ENCODE data around the gene RHOA.

RHOA gene

DNA sequence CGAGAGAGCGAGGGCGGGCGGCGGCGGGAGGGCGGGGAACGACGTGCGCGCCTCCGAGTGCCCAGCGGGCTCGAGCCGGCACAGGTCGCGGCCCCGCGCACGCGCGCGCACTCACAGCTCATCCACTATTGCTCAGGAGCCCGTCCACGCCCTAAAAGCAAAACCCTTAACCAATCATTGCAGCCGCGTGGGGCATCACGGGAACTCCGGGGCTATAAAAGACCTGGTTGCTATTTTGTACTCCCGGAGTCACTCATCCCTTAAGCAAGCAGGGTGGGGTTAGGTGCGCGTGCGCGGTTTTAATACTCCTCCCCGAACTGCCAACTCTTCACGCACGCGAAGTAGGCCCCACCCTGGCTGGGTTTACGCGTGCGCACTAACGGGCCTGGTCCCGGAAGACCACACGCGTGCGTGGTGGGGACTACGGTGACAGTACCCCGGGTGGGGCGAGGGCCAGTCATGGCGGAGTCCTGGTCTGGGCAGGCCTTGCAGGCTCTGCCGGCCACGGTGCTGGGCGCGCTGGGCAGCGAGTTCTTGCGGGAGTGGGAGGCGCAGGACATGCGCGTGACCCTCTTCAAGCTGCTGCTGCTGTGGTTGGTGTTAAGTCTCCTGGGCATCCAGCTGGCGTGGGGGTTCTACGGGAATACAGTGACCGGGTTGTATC, at the start of gene RHOA, which contains the start of gene TCTA:
Gene RHOA (minus strand): TSS at position 9 of the 664 bp plus-strand sequence. CDS start 36,387 bp downstream, outside the sequence.
Gene TCTA (plus strand): TSS at position 456 of the 664 bp plus-strand sequence. CDS start 4 bp downstream, at position 460.
- peak; percentile 99 for DNase-seq (ENCODE audit: low read depth)
- peak within 1 kb of the TSS; percentile 87 for H3K4me3 ChIP-seq (ENCODE audit: low read depth, low read length)

DNA sequence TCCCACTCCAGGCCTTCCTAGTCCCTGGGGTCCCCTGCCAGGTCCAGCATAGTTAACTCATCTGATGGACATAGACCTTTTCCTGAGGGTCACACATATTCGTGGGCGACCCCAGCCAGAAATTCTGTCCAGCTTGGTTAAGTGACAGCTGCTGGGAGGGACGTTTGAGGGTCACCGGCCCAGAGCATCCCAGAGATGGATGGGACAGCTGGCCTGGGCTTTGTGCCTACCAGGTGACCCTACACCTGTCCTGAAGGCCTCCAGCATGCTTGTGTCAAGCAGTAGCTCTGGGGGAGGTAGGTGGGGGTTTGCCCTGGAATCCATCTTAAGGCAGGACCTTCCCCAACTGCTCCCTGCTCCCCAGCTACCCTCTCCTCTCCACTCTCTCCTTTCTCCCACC, 49.2 kb upstream of the RHOA start:
- H3K4me3 ChIP-seq (ENCODE audit: low read depth, low read length): no peak overlapping the region

DNA sequence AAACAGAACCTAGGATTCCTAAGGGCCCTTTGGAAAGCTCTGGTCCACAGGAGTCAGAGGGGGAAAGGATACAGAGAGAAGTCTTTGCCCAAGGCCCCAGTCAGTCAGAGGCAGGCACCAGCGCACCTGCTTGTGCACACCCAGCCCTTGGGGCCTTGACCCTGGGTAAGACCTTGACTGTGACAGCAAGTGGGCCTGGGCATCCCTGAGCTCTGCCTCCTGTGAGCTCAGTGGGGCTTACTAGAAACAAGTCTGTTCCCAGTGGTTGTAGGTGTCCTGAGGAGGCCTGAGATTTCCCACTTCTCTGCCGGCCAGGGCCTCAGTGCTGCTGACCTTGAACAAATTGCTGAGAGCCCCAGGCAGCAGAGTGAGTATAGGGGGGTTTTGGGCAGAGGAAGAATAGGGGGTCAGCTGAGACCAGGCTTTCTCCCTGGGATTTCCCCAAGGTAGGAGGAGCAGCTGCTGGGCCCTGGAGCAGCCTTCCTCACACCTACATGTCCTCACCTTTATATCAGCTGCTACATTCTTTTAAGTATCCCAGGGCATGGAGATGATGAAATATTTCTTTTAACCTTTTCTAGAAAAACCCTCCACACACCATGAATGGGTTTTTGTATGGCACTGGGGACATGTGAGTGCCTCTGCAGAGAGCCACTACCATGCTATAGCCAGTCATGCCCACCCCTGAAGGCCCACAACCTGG, 48.6 kb upstream of the RHOA start:
- DNase-seq (ENCODE audit: low read depth): no peak
- H3K4me3 ChIP-seq (ENCODE audit: low read depth, low read length): no peak overlapping the region

More for the DNA sequence above, 49.2 kb upstream of the RHOA start:
- DNase-seq (ENCODE audit: low read depth): no peak

DNA sequence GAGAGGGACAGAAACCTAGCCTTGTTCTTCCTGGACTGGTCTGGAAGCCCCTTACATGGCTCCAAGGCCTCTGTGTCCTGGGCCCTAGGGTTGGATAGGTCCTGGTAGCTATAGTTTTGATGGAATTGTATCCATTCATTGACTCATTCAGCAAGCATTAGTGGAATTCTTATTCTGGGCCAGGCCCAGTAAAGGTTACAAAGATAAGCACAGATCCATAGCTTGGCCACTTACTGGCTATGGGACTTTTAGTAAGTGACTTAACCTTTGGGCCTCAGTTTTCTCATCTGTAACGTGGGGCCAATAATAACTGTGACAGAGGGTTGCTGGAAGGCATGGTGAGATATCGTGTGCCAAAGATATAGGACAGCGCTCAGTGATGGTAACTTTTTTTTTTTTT, 44.7 kb upstream of the RHOA start:
- H3K4me3 ChIP-seq (ENCODE audit: low read depth, low read length): no peak overlapping the region
- no peak for DNase-seq (ENCODE audit: low read depth)

DNA sequence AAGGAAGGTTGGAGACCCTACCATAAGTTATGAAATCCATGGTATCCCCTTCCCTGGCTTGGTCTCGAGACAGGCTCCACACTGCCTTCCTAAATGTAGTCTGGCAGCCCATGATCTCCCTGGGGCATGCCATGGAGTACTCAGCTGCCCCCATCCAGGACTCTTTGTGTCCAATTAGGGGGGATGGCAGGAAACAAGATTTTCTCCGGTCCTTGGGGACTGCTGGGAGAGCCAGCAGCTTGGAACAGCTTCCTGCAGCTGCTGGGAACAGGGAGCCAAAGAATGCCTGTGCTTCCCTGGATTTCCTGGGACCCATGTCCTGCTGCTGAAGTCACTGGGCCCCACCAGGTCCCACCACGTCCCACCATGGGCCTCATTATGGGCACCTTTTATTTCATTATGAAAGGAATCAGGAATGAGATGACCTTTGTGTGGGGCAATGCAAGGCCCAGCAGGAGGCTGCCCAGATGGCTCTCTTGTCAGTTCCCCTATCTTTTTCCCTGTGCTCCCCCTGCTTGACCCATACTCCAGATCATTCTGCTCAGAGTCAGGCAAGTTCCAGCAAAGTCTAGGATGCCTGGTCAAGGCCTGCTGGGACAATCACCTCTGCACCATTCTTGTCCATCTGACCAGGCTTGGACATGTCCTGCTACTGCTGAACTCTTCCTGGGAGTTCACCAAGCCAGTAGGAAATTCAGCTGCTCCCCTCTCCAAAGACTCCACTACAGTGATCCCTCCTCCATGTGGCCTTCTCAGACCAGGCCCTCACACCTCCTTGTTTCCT, 43.3 kb upstream of the RHOA start:
- no peak overlapping the region for H3K4me3 ChIP-seq (ENCODE audit: low read depth, low read length)
- DNase-seq (ENCODE audit: low read depth): no peak

DNA sequence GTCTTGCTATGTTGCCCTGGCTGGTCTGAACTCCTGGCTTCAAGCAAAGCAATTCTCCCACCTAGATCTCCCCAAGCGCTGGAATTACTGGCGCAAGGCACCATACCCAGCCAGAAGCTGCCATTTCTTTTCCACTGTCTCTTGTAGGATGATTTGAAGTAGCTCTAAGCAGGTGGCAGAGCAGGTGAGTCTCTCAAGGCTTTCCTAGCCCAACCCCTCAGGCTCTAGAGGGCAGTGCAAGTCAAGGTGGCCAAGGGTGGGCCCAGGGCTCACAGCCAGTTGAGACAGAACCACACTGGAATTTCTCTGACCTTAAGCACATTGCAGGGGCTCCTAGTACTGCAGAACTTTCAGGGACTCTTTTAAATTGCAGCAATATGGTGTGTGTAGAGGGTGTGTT, 42.7 kb upstream of the RHOA start:
- no peak for DNase-seq (ENCODE audit: low read depth)

DNA sequence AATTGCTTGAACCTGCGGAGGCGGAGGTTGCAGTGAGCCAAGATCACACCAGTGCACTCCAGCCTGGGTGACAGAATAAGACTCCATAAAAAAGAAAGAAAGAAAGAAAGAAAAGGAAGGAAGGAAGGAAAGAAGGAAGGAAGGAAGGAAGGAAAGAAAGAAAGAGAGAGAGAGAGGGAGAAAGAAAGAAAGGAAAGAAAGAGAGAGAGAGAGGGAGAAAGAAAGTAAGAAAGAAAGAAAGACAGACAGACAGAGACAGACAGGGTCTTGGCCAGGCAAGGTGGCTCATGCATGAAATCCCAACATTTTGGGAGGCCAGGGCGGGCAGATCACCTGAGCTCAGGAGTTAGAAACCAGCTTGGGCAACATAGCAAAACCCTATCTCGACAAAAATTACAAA, 41.8 kb upstream of the RHOA start:
- DNase-seq (ENCODE audit: low read depth): no peak
- H3K4me3 ChIP-seq (ENCODE audit: low read depth, low read length): no peak overlapping the region

More for the DNA sequence above, 42.7 kb upstream of the RHOA start:
- no peak overlapping the region for H3K4me3 ChIP-seq (ENCODE audit: low read depth, low read length)

DNA sequence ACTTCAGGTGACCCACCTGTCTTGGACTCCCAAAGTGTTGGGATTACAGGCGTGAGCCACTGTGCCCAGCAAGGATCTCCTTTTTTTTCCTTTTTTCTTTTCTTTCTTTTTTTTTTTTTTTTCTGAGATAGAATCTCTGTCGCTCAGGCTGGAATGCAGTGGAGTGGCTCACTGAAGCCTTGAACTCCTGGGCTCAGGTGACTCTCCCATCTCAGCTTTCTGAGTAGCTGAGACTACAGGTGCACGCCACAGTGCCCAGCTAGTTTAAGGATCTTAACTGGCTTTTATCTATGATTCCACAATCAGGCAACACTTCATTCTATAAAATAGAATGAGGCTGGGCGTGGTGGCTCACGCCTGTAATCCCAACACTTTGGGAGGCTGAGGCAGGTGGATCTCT, 33.6 kb upstream of the RHOA start:
- no peak overlapping the region for H3K4me3 ChIP-seq (ENCODE audit: low read depth, low read length)

DNA sequence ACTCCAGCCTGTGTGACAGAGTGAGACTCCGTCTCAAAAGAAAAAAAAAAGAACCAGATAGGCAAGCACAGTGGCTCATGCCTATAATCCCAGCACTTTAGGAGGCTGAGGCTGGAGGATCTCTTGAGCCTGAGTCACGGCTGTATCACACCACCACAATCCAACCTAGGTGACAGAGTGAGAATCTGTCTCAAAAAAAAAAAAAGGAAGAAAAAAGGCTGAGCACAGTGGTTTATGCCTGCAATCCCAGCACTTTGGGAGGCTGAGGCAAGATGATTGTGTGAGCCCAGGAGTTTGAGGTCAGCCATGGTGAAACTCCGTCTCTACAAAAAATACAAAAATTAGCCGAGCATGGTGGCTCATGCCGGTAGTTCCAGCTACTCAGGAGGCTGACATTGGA, 23.0 kb upstream of the RHOA start:
- DNase-seq (ENCODE audit: low read depth): no peak
- no peak overlapping the region for H3K4me3 ChIP-seq (ENCODE audit: low read depth, low read length)

More for the DNA sequence above, 33.6 kb upstream of the RHOA start:
- DNase-seq (ENCODE audit: low read depth): no peak

DNA sequence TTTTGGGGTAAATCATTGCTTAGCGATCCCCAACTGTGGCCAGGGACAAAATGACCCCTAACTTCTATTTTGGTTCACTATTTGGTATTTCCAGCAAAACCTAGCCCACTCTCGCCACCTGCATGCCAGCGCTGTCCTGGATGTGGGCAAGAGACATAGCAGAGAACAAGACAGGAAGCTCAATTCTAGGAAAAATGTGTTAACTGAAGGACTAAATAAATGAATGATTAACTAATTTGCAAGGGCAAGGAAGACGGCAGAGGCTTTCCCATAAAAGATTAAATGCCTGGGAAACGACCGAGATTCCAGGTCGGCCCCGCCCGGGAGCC, 16.9 kb upstream of the RHOA start:
- H3K4me3 ChIP-seq (ENCODE audit: low read depth, low read length): peak overlapping the region; percentile 67
- DNase-seq (ENCODE audit: low read depth): no peak

DNA sequence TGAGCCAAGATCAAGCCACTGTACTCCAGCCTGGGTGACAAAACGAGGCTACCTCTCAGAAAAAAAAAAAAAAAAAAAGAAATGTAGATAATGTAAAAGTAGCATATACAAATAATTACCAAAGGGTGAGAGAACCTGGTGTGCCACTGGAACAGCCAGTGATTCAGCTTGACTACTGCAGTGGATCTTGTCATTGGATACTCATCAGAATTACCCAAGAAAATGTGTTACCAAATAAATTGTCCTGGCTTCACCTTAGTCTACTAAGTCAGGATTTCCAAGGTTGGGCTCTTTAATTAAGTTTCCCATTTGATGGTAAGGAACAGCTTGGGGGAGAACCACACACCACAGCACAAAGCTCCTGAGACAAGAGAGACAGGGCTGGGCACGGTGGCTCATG, 15.8 kb upstream of the RHOA start:
- no peak for DNase-seq (ENCODE audit: low read depth)
- no peak overlapping the region for H3K4me3 ChIP-seq (ENCODE audit: low read depth, low read length)

DNA sequence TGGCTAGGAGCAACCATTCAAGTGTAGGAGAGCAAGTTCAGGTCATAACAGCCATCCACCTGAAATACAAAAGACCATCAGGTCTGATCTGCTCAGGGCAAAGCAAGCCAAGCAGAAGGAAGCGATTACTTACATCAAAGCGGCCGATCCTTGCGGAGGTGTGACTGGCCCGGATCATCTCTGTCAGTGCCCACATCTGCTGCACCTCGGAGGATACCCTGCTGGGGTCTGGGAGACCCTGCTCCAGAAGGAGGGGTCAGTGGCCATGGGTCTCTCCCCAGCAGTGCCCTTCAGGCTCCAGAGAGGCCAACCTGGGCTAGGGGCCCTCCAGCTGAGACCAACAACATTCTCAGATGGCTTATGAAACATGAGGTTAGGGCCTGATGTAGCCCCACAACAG, 13.0 kb upstream of the RHOA start:
- H3K4me3 ChIP-seq (ENCODE audit: low read depth, low read length): no peak overlapping the region
- no peak for DNase-seq (ENCODE audit: low read depth)

DNA sequence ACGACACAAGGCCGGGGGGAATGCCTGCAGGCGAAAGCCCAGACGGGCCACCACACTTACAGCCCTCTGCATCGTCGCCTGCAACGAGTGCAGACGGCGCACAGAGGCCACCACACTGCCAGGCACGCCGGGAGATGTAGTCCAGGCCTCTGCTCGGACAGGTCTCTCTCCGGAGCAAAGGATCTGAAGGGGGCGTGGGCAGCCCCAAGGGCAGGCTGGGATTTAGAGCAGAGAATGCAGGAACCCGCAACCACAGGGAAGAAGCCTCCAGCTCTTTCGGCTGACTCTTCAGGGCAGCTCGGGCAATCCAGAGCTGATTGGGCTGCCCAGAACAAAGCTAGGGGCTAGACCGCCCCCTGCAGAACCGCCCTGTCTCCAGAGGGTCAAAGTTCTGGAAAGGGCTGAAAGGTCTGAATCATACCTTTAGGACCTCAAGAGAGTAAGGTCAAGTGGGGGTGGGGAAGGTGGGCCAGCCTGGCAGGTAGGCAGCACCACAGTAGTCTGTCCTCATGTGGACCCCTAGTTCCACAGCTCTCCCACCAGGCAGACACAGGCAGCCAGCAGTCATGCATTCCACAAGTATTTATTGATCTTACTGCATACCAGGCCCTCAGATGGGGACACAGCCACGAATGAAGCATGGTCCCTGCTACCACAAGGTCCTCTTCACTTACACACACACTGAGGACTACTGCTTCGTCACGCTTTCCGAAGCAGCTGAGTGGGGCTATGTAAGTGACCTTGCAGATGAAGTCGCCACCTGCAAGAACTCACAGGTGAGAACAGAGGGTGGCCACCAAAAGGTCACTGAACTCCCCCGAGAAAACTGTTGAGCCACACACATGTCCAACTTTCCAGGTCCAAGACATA, 10.8 kb upstream of the RHOA start, which contains the start of gene AMT:
Gene AMT (minus strand): TSS at position 95 of the 870 bp plus-strand sequence. CDS start 23 bp downstream, at position 72.
- no peak within 1 kb of the TSS for H3K4me3 ChIP-seq (ENCODE audit: low read depth, low read length)
- DNase-seq (ENCODE audit: low read depth): no peak

DNA sequence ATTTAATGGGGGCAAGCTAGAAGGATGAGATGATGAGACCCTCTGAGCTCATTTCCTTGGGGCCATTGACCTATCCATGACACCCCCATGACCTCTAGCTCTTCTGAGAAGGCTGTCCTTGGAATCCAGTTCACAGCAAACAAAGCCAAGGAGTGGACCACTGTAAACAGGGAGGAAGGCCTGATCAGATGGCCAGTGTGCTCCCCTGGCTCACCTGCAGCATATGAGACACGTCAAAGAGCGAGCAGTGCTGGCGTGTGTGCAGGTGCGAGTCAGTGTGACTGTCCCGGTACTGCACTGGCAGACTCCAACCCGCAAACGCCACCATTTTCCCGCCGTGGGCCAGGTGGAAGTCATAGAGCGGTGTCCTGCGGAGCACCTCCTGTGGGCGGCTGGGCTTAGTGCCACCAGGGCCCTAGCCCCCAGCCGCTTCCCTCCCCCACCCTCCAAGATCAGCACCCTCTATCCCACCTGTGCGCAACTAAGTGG, 10.2 kb upstream of the RHOA start:
- no peak for DNase-seq (ENCODE audit: low read depth)
- H3K4me3 ChIP-seq (ENCODE audit: low read depth, low read length): no peak overlapping the region

DNA sequence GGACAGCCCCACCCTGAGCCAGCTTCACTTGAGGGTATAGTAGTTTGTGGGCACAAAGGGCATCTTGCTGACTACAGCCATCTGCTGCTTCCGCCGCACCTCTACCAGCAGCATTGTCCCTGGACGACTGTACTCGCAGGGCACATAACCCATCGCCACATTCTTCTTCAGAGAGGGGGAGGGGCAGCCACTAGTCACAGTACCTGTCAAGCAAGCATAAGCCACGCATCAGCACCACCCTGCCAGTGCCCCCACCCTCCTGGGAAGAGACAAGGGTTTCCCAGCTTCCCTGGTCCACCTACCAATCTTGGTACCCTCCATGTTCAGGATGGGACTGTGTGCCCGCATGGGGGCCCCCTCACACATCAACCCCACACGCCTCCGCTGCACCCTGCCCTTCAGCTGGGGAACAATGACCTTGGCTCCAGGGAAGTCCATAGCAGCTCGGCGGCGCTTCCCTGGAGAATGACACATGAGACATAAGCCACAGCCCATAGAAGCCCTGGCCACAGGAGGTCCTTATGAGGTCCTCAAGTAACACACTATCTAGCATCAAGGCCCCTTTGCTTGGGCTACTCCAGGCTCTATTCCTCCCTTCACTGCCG, 5.8 kb upstream of the RHOA start:
- no peak overlapping the region for H3K4me3 ChIP-seq (ENCODE audit: low read depth, low read length)
- no peak for DNase-seq (ENCODE audit: low read depth)

DNA sequence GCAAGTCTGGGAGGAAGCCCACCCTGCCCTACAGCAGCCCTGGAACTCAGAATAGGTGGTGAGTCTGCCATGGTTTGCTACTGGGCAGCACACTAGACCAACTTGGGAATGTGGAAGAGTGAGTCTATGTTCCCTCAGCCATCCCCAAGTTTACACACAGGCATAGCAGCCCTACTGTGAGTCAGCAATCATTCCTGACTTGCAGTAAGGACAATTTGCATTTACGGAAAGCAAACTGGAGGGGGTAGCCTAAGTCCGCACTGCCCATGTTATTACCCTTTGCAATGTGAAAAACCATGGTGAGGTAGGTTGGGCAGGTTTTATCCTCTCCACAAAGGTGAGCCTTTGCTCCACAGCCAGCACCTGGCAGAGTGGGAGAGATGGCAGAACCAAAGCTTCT, 5.1 kb upstream of the RHOA start:
- H3K4me3 ChIP-seq (ENCODE audit: low read depth, low read length): no peak overlapping the region
- no peak for DNase-seq (ENCODE audit: low read depth)

DNA sequence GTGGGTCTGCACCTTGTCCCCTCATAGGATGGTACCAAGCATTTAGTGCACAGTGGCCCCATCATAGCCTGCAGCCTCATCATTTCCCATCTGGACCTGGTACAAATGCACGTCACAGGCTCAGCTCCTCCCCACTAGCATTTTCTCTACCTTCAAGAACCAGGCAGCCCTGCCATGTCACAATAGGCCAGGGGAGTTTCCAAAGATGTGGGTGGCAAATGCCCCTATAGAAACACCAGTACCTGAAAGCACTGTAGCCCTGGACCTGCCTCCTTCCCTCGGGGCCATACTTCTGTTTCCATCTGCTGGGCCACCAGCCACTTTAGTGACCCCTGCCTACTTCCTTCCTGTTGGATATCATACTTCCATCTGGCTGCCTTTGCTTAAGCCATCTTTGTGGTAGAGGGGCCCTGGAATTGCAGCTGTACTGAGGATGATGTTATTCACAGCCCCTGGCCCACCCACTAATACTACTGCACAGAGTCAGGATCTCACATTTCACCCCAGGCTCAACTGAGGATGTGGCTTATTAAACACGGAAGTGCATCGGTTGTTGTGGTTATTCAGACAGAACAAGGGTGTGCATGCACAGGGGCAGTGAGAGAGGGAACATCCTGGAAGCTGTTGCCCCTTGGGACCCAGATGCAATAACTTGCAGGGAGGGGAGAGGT, 4.3 kb upstream of the RHOA start:
- no peak for DNase-seq (ENCODE audit: low read depth)
- no peak overlapping the region for H3K4me3 ChIP-seq (ENCODE audit: low read depth, low read length)

DNA sequence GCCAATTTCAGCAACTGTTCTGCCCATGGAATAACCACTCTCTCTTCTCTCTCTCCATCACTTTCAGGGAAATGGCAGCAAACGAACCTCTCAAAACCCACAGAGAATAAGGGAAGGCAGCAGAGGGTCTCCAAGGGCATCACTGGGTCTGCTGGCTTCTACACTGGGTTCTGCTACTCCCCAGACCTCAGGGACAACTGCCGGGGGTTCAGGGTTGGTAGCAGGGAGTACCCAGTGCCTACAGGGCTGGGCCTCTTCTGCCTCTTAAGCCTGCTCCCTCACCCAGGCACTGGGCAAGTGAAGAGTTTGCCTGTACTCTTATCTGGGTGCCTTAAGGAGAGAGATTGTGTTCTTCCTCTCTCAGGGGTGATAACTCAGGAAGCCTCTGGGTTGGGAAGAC, 3.0 kb upstream of the RHOA start:
- DNase-seq (ENCODE audit: low read depth): no peak
- no peak overlapping the region for H3K4me3 ChIP-seq (ENCODE audit: low read depth, low read length)

All from skeletal muscle cell (primary cell).